ENCODE data around the gene PGAP1.

DNA sequence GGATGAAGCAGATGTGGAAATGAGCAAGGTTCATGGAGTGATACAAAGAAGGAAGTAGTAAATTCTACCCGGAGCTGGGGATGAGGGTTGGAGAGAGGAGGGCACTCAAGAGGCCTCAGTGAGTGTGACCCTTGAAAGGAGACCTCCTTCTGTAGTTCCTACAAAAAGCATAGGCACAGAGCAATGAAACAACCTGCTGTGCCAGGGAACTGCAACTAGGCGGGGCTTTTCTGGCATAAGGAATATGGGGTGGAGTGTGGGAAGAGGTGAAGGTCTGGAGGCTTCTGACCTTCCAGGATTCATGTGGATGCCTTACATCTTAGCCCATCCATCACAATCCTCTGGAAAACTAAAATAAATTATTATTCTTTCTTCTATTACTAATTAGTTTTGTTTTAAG, 25.5 kb upstream of the PGAP1 start:
- TF ChIP-seq, protein P1, sequence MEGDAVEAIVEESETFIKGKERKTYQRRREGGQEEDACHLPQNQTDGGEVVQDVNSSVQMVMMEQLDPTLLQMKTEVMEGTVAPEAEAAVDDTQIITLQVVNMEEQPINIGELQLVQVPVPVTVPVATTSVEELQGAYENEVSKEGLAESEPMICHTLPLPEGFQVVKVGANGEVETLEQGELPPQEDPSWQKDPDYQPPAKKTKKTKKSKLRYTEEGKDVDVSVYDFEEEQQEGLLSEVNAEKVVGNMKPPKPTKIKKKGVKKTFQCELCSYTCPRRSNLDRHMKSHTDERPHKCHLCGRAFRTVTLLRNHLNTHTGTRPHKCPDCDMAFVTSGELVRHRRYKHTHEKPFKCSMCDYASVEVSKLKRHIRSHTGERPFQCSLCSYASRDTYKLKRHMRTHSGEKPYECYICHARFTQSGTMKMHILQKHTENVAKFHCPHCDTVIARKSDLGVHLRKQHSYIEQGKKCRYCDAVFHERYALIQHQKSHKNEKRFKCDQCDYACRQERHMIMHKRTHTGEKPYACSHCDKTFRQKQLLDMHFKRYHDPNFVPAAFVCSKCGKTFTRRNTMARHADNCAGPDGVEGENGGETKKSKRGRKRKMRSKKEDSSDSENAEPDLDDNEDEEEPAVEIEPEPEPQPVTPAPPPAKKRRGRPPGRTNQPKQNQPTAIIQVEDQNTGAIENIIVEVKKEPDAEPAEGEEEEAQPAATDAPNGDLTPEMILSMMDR (IDR thresholded peaks at IDR 0.05): no peak
- TF ChIP-seq POLR2A (IDR thresholded peaks at IDR 0.05): no peak

Data from breast epithelium (tissue), 3 donors.